ENCODE data around the gene RGS21. TPM values are rescaled to one million over a fixed set of nuclear protein-coding genes. Genes with fewer than 3 reads are reported as not detected.

The RGS21 gene
- total RNA-seq, 2 experiments from 2014 or later: not detected

DNA sequence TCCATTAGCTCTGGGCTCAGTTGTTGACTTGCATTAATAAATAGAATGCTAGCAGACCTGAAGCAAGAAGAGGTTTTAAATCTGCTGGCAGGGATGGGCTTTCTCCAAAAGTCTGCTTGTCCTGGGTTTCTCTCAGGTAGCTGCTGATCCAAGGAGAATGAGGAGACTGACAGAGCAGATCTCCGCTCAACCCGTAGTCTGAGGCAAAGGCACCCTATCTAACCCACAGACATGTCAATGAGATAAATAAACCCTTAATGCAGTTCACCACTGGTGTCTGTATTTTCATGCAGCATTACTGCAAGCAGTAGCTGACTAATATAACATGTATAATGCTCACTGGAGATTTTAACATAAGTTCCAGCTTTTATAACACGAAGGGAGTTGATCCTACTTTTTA lies 44.1 kb upstream of the RGS21 start:
- no peak overlapping the region for H3K27ac Mint-ChIP-seq
- no peaks in the 10 kb centered on the region for H3K9me3 Mint-ChIP-seq
- no peaks in the 10 kb centered on the region for H3K36me3 Mint-ChIP-seq (ENCODE audit: low read depth)
- Histone ChIP-seq H3K4me3 (ENCODE audit: low read length) (no peak overlapping the region), H3K36me3 (ENCODE audit: insufficient read depth, low read length) (no peaks in the 10 kb centered on the region), H3K27me3 (ENCODE audit: control insufficient read depth in 1 of 2, insufficient read depth in 2 of 2, low read length in 2 of 2) (no peaks in the 10 kb centered on the region), H3K4me1 (ENCODE audit: insufficient read depth, low read length) (no peaks in the 10 kb centered on the region), H3K9me3 (ENCODE audit: control insufficient read depth in 1 of 2, insufficient read depth in 1 of 2, low read length in 2 of 2) (no peaks in the 10 kb centered on the region), H3K27ac (ENCODE audit: low read depth in 1 of 2, low read length in 2 of 2) (no peak overlapping the region)
- no peak for TF ChIP-seq CTCF (IDR thresholded peaks at IDR 0.05)
- ATAC-seq (ENCODE audit: poor library complexity): no peak
- intact Hi-C loops (cut with DNase I, micrococcal nuclease): no loop called here
- POLR2A ChIA-PET: no interaction called here
- no peaks in the 10 kb centered on the region for H3K27me3 Mint-ChIP-seq
- no peaks in the 10 kb centered on the region for H3K4me1 Mint-ChIP-seq (ENCODE audit: low read depth)
- no peak for DNase-seq
- CTCF ChIA-PET: no interaction called here
- no peak overlapping the region for H3K4me3 Mint-ChIP-seq

DNA sequence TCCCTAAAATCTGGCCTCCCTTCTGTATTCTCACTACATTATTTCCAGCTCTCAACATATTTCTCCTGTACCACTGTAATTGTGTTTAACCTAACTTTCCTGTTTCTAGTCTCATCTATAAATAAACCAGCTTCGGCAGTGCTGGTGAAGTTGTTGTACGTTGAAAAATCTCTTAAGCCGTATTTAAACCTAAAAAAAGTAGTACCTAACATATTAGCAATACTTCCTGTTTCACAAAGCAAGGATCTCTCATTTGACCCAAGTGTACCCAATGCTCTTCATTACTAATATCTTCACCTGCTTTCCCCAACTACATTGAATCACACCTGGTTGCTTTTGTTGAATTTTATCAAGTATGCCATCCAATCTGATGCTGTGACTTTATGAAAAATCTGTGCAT lies 42.2 kb upstream of the RGS21 start:
- no peak overlapping the region for H3K27ac Mint-ChIP-seq
- no peak for TF ChIP-seq CTCF (IDR thresholded peaks at IDR 0.05)
- H3K36me3 Mint-ChIP-seq (ENCODE audit: low read depth): no peaks in the 10 kb centered on the region
- Histone ChIP-seq H3K4me1 (ENCODE audit: insufficient read depth, low read length) (no peaks in the 10 kb centered on the region), H3K9me3 (ENCODE audit: control insufficient read depth in 1 of 2, insufficient read depth in 1 of 2, low read length in 2 of 2) (no peaks in the 10 kb centered on the region), H3K27ac (ENCODE audit: low read depth in 1 of 2, low read length in 2 of 2) (no peak overlapping the region), H3K4me3 (ENCODE audit: low read length) (no peak overlapping the region), H3K27me3 (ENCODE audit: control insufficient read depth in 1 of 2, insufficient read depth in 2 of 2, low read length in 2 of 2) (no peaks in the 10 kb centered on the region), H3K36me3 (ENCODE audit: insufficient read depth, low read length) (no peaks in the 10 kb centered on the region)
- no peak for ATAC-seq (ENCODE audit: poor library complexity)
- H3K9me3 Mint-ChIP-seq: no peaks in the 10 kb centered on the region
- intact Hi-C loops (cut with DNase I, micrococcal nuclease): no loop called here
- no peaks in the 10 kb centered on the region for H3K27me3 Mint-ChIP-seq
- no peak overlapping the region for H3K4me3 Mint-ChIP-seq
- CTCF ChIA-PET: no interaction called here
- POLR2A ChIA-PET: no interaction called here
- no peaks in the 10 kb centered on the region for H3K4me1 Mint-ChIP-seq (ENCODE audit: low read depth)
- DNase-seq: no peak

GRCh38 chr1:192277635-192278034 lies 39.2 kb upstream of the RGS21 start:
- H3K27me3 ChIP-seq (ENCODE audit: control insufficient read depth in 1 of 2, insufficient read depth in 2 of 2, low read length in 2 of 2): no peaks in the 10 kb centered on the region
- H3K27ac ChIP-seq (ENCODE audit: low read depth in 1 of 2, low read length in 2 of 2): no peak overlapping the region
- DNase-seq (no peak), ATAC-seq (ENCODE audit: poor library complexity) (no peak)
- no peaks in the 10 kb centered on the region for H3K27me3 Mint-ChIP-seq
- no peaks in the 10 kb centered on the region for H3K36me3 Mint-ChIP-seq (ENCODE audit: low read depth)
- H3K36me3 ChIP-seq (ENCODE audit: insufficient read depth, low read length): no peaks in the 10 kb centered on the region
- intact Hi-C loops (cut with DNase I, micrococcal nuclease): no loop called here
- no peaks in the 10 kb centered on the region for H3K4me1 ChIP-seq (ENCODE audit: insufficient read depth, low read length)
- H3K4me3 Mint-ChIP-seq: no peak overlapping the region
- H3K4me3 ChIP-seq (ENCODE audit: low read length): no peak overlapping the region
- no peaks in the 10 kb centered on the region for H3K9me3 ChIP-seq (ENCODE audit: control insufficient read depth in 1 of 2, insufficient read depth in 1 of 2, low read length in 2 of 2)
- POLR2A ChIA-PET: no interaction called here
- no peak for TF ChIP-seq CTCF (IDR thresholded peaks at IDR 0.05)
- peaks cover 5% of the 10 kb centered on the region for H3K9me3 Mint-ChIP-seq
- no peak overlapping the region for H3K27ac Mint-ChIP-seq
- CTCF ChIA-PET: interaction anchor here (0.7 kb wide), 1 partner anchor 870 kb away, joined by 3 read pairs; no protein-coding TSS in a partner anchor
- H3K4me1 Mint-ChIP-seq (ENCODE audit: low read depth): no peaks in the 10 kb centered on the region

Measured in CD4-positive, alpha-beta T cell (primary cell).